DOHH2 (cell line): Measurements from ENCODE around the gene CYS1.

Source experiments
- H3F3A ChIP-seq: fragments of 200-600 bp; sonication (generic), shearing (Covaris generic); 2 replicates; pipeline ENCODE4 v1.6.0; 2016; ENCODE audit warnings: antibody characterized with exemption, mild to moderate bottlenecking; ENCODE audit not compliant: control insufficient read depth, insufficient read depth
- H3K27ac ChIP-seq: fragments of 200-600 bp; sonication (generic); 2 replicates; pipeline ENCODE4 v1.5.1; 2014; ENCODE audit warnings: low read depth, mild to moderate bottlenecking, low read length, moderate library complexity
- H3K27me3 ChIP-seq: fragments of 200-600 bp; sonication (generic); 2 replicates; pipeline ENCODE4 v1.6.1; 2014; ENCODE audit warnings: mild to moderate bottlenecking, low read length, mixed read lengths; ENCODE audit not compliant: control insufficient read depth
- H3K36me3 ChIP-seq: fragments of 200-600 bp; sonication (generic); 2 replicates; pipeline ENCODE4 v1.6.1; 2014; ENCODE audit warnings: mild to moderate bottlenecking, low read length, moderate library complexity, mixed read lengths; ENCODE audit not compliant: control insufficient read depth
- H3K4me1 ChIP-seq: fragments of 200-600 bp; sonication (generic); 2 replicates; pipeline ENCODE4 v1.6.1; 2014; ENCODE audit warnings: mild to moderate bottlenecking, low read length, mixed read lengths; ENCODE audit not compliant: control insufficient read depth
- H3K4me2 ChIP-seq: fragments of 200-600 bp; sonication (generic); 2 replicates; pipeline ENCODE4 v1.6.0; 2014; ENCODE audit warnings: mild to moderate bottlenecking, low read length, moderate library complexity
- H3K4me3 ChIP-seq: fragments of 200-600 bp; sonication (generic); 2 replicates; pipeline ENCODE4 v1.5.1; 2014; ENCODE audit warnings: mild to moderate bottlenecking, low read length, mixed read lengths
- H3K79me2 ChIP-seq: fragments of 200-600 bp; sonication (generic); 2 replicates; pipeline ENCODE4 v1.6.1; 2014; ENCODE audit warnings: mild to moderate bottlenecking, low read length, mixed read lengths; ENCODE audit not compliant: control insufficient read depth
- H3K9me2 ChIP-seq: fragments of 200-600 bp; sonication (generic); replicated peaks from 2 replicates; pipeline ENCODE4 v1.6.1; 2014; ENCODE audit warnings: mild to moderate bottlenecking, low read length, mixed read lengths; ENCODE audit not compliant: control insufficient read depth
- H3K9me3 ChIP-seq: fragments of 200-600 bp; sonication (generic); 2 replicates; pipeline ENCODE4 v1.6.1; 2014; ENCODE audit warnings: antibody characterized with exemption, low read length, mixed read lengths; ENCODE audit not compliant: control insufficient read depth, insufficient read depth
- H4K20me1 ChIP-seq: fragments of 200-600 bp; sonication (generic); 2 replicates; pipeline ENCODE4 v1.6.0; 2014; ENCODE audit warnings: low read depth, mild to moderate bottlenecking, antibody characterized with exemption, low read length, moderate library complexity; ENCODE audit not compliant: control insufficient read depth, insufficient read depth
- CTCF ChIP-seq: fragments of 200-600 bp; sonication (generic); IDR thresholded peaks from one replicate; pipeline ENCODE4 v1.5.1; 2014; ENCODE audit warnings: antibody characterized with exemption, mild to moderate bottlenecking, low read depth, low read length; ENCODE audit not compliant: poor library complexity, severe bottlenecking
- EZH2phosphoT487 ChIP-seq: fragments of 200-600 bp; sonication (generic); IDR thresholded peaks from 2 replicates; pipeline ENCODE4 v1.6.1; 2017; ENCODE audit warnings: borderline replicate concordance, mild to moderate bottlenecking, antibody characterized with exemption, low read length, moderate library complexity, mixed read lengths

Gene CYS1

GRCh38 chr2:10022445-10022844, 57.8 kb downstream of the CYS1 start:
- H3K4me1 ChIP-seq = no peaks in the 10 kb centered on the region
- no peaks in the 10 kb centered on the region for H4K20me1 ChIP-seq
- H3K27ac ChIP-seq = no peak overlapping the region
- TF ChIP-seq EZH2phosphoT487 (no peak), CTCF (no peak)
- H3K79me2 ChIP-seq = no peaks in the 10 kb centered on the region
- H3K9me3 ChIP-seq = no peaks in the 10 kb centered on the region
- no peaks in the 10 kb centered on the region for H3K36me3 ChIP-seq
- no peaks in the 10 kb centered on the region for H3K27me3 ChIP-seq
- H3K4me2 ChIP-seq = no peak overlapping the region
- no peak overlapping the region for H3K4me3 ChIP-seq
- no peaks in the 10 kb centered on the region for H3F3A ChIP-seq
- H3K9me2 ChIP-seq = no peaks in the 10 kb centered on the region

DNA sequence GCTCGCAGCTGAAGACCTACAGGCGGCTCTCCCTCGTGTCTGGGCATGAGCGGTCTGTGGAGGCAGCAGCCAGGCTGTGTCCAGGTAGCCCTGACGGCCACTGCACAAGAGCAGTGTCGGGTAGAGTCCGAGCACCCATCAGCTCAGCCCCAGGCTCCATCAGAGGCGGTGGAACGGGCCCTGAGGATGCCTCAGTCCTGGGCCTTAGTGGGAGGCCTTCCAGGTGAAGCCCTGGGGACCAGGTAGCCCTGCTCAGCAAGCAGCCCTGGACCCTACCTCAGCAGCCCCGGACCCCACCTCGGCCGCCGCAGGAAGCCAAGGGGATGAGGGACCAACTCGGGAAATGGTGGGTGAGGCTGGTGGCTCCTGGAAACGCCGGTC, 58.2 kb downstream of the CYS1 start:
- Histone ChIP-seq H3K36me3 (no peaks in the 10 kb centered on the region), H3K4me1 (no peaks in the 10 kb centered on the region), H3K9me3 (no peaks in the 10 kb centered on the region), H3K4me3 (no peak overlapping the region), H3K4me2 (no peak overlapping the region), H3K79me2 (no peaks in the 10 kb centered on the region), H3K9me2 (no peaks in the 10 kb centered on the region), H3K27me3 (no peaks in the 10 kb centered on the region), H3K27ac (no peak overlapping the region), H4K20me1 (no peaks in the 10 kb centered on the region), H3F3A (no peaks in the 10 kb centered on the region)
- TF ChIP-seq EZH2phosphoT487 (no peak), CTCF (no peak)

GRCh38 chr2:10019602-10020400, 60.4 kb downstream of the CYS1 start:
- Histone ChIP-seq H3K36me3 (no peaks in the 10 kb centered on the region), H3K27ac (no peak overlapping the region), H4K20me1 (no peaks in the 10 kb centered on the region), H3K4me3 (no peak overlapping the region), H3K9me2 (no peaks in the 10 kb centered on the region), H3F3A (no peaks in the 10 kb centered on the region), H3K27me3 (no peaks in the 10 kb centered on the region), H3K79me2 (no peaks in the 10 kb centered on the region), H3K9me3 (peaks cover 2% of the 10 kb centered on the region; the same call in 1 of the 2 replicates), H3K4me2 (no peak overlapping the region), H3K4me1 (no peaks in the 10 kb centered on the region)
- TF ChIP-seq EZH2phosphoT487 = no peak
- no peak for TF ChIP-seq CTCF
